Urothelium cell line (cell line): ENCODE measurements around the gene PNMA8B.
A peak's percentile ranks its signal among the peaks of the same experiment; 100 is the strongest.
"Not testable (repeated sequence)": the region's sequence is repeated elsewhere in the genome, so short reads cannot be mapped to it uniquely, and the experiment has no call there.

Experiments
- DNase-seq: peaks from one replicate; pipeline ENCODE4 v3.0.0; 2011; ENCODE audit warnings: low spot score, mixed read lengths
- FAIRE-seq: peaks from 2 replicates; lab custom pipeline; 2011; peaks lifted over from hg19 to GRCh38; lab: Jason Lieb, UNC

The PNMA8B gene

GRCh38 chr19:46495786-46496099, at the start of gene PNMA8B:
Gene PNMA8B (minus strand): TSS chr19:46495867. CDS start chr19:46495465, 402 bp downstream.
- FAIRE-seq (no peak), DNase-seq (no peak)

DNA sequence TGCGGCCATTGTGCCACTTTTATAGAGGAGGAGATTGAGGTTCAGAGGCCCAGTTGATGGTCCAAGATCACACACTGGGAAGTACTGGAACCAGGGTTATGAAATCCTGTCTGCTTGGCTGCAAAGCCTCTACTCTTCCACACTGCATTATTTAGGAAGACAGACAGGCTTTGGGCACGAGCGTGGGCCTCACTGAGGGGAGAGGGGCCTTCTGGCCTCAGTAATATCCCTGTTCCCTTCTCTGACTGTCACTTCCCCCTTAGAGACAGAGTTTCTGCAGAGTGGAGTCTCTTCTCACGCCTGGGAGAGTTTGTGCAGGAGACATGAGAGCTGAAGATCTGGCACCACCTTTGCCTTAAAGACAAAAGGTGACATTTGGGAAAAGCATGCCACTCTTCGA, 49.0 kb upstream of the PNMA8B start:
- FAIRE-seq (no peak), DNase-seq (no peak)

- peak; percentile 72 for DNase-seq
- no peak for FAIRE-seq
Measured at GRCh38 chr19:46542428-46543230, 47.0 kb upstream of the PNMA8B start.

GRCh38 chr19:46537136-46538097, 41.8 kb upstream of the PNMA8B start:
- DNase-seq (peak; percentile 42), FAIRE-seq (no peak)

GRCh38 chr19:46536391-46536790, 40.7 kb upstream of the PNMA8B start:
- FAIRE-seq = no peak
- no peak for DNase-seq

DNA sequence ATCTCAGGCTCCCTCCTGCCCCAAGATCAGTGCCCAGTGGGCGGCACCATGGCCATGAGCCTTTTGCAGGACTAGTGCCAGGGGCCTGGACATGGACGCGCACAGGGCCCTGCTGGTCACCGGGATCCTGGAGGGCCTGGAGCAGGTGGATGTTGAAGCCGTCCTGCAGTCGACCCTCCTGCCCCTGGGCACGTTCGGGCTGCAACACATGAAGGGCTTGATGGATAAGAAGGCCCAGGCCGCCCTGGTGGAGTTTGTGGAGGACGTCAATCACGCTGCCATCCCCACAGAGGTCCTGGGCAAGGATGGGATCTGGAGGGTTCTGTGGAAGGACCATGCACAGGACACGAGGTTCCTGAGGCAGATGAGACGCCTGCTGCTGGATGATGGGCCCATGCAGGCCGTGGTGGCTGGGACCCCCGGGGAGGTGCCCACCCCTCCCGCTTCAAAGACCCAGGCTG, 38.0 kb upstream of the PNMA8B start:
- no peak for DNase-seq
- no peak for FAIRE-seq

DNA sequence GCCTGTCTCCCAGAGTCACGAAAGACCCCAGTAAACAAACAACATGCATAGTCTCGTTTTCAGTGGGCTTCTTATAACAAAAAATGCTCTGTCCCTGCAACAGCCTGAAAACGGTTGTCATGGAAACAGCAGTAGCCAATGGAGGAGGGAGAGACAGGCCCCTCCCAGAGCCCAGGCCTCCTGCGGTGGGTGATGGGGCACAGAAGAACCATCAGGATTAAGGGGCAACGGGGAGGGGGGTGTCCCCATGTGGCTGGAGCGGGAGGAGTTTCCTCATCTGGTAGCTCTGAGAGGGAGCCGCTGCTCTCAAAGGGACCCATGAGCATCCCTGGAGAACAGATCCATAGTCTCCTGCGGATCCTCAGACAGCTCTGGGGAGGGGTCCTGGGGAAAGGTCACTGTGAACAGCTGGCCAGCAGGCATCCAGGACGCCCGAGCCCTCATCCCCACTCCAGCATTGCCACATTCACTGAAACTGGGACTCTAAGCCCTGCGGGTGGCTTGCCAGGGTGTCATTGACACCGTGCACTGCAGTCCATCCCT, 37.5 kb upstream of the PNMA8B start:
- no peak for FAIRE-seq
- DNase-seq = no peak

DNA sequence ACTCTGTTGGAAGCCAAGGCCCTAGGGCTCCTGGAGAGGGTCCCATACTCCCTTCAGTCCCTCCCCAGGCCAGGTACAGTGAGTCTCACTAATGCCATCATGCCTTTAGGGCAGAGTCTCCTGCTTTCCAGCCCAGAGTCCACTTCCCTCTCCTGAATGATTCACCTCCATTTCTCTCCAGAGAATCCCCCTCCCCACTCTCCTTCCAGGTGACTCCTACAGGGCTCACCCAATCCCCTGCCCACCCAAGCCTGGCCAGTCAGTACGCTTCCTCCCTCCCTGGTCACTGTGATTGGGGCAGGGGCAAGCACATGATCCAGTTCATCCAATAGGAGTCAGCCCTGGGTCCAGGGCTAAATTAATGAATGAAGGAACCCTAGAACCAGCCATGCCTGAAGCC, 35.0 kb upstream of the PNMA8B start:
- DNase-seq = peak; percentile 36
- FAIRE-seq = no peak

DNA sequence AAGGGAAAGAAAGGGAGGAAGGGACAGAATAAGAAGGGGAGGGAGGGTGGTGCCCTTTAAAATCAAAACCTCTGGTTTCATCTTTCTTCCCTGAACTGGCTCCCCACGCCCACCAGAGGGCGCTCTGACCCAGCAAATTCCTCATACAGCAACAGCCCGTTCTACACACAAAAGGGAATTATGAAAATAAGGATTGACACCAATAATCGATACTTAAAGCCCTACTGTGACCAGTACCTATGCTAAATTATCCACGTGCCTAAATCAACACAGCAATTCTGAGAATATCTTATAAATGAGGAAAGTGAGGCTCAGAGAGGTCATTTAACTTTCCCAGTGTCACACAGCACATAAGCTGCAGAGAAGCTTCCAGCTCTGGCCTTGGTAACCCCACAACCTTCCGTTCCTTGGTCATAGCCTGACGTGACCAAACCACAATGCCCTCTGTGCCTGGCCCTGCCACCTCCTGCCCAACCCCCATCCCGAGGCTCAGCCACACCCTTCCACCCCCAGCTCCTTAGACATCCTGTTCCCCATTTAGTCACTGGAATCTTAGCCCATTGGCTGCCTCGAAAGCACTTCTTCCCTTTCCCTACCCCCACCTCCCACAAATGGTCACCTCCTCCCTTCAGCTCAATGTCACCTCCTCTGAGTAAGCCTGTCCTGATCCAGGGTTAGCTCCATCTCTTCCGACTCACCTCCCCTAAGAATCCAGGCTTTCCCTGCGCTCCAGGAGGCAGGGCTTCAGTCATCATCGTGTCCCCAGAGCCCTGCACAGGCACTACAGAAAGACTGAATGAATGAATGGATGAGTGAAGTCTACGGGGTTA, 34.2 kb upstream of the PNMA8B start:
- DNase-seq = peak; percentile 78

DNA sequence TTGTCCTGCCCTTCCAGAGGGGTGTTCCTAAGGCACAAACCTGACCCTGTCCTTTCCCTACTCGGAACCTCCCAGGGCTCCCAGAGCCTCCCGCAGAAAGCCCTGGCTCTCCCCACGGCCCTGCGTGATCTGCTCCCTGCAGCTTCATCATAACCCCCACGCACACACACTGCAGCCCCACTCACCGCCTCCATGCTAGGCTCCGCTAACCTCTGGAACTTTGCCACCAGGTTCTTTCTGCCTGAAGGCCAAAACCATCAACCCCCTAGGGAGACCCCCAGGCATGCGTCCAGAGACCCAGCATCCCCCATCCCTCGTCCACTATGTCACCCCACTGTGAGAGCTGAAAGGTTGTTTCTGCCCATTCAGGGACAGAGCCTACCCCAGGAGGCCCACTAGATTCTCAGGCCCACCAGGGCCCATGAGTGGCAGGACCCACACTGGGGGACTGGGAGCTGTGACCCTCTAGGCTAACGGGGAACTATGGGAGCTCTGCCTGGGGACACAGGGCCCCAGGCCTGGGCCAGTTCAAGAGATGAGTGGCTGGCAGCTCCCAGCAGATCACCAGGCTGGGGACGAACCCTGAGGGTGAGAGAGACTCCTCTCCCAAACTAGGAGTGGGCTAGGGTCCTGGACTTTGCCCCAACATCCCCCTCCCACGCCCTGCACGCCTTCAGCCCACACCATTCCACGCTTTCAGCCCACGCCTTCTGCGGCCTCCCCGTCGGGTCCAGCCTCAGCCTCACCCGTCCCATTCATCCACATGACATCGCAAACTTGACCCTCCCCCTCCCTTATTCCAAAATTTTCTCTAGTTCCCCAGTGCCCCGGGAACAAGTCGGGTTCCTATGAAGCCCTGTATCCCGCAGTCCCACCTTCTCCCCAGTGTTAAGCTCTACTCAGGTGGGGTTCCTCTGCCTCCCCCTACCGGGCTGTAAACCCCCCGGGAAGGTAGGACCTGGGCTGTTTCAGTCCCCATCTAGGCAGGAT, 33.2 kb upstream of the PNMA8B start:
- no peak for DNase-seq
- no peak for FAIRE-seq

More for the DNA sequence above, 34.2 kb upstream of the PNMA8B start:
- FAIRE-seq = peak; percentile 61

- FAIRE-seq, DNase-seq: not testable (repeated sequence)
Measured at GRCh38 chr19:46526801-46527200, 31.1 kb upstream of the PNMA8B start.

GRCh38 chr19:46524308-46524707, 28.6 kb upstream of the PNMA8B start:
- DNase-seq (no peak), FAIRE-seq (no peak)

- not testable (repeated sequence) for DNase-seq, FAIRE-seq
Measured at GRCh38 chr19:46522988-46523387, 27.3 kb upstream of the PNMA8B start.

DNA sequence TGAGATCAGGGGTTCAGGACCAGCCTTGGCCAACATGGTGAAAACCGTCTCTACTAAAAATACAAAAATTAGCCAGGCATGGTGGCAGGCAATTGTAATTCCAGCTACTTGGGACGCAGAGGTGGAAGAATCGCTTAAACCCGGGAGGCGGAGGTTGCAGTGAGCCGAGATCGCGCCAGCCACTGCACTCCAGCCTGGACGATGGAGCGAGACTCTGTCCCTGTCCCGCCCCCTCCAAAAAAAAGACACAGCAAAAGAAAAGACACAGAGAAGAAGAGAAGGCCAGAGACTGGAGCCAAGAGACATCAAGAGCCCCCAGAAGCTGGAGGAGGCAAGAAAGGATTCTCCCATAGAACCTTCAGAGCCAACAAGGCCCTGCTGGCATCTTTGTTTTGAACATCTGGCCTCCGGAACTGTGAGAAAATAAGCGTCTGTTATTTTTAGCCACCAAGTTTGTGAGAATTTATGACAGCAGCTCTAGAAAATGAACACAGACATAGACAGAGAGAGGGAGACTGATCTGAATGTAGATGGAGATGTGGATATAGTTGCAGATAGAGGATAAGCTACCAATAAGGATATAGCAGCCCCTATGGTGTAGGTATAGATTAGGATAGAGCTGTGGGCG, 25.7 kb upstream of the PNMA8B start:
- FAIRE-seq (no peak), DNase-seq (no peak)

- FAIRE-seq (no peak), DNase-seq (no peak)
Measured at GRCh38 chr19:46520616-46521015, 24.9 kb upstream of the PNMA8B start.

DNA sequence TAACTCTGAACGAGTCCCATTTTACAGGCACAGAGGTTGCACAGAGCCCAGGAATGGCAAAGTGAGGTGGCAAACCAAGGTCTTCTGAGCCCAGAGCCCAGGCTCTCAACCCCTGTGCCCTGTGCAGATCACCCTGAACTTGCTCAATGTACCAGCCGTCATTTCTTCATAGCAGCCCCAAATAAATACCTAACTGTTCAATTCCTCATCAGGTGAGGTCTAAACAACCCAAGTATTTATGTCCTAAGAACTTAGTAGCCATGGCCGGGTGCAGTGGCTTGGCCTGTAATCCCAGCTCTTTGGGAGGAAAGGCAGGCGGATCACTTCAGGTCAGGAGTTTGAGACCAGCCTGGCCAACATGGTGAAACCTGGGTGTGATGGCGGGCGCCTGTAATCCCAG, 21.8 kb upstream of the PNMA8B start:
- DNase-seq (no peak), FAIRE-seq (no peak)

DNA sequence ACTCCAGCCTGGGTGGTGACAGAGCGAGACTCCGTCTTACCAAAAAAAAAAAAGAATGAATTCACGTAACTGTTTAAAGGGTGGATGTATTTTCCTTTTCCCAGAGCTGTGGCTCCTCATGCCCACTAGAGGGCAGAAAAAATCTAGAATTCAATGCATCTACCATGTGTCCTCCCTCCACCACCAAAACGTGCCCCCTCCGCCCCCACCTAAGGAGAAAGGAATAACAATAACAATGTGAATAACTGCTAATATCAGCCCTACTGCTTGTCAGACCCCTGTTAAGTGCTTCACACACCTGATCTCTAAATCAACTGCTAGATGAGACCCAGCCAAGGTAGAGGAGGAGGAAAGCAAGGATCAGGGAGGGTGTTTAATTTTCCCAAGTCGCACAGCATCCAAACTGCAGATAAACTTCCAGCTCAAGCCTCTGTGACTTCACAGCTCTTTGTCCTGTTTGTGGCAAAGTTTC, 20.2 kb upstream of the PNMA8B start:
- DNase-seq = peak; percentile 72

GRCh38 chr19:46515290-46515609, 19.6 kb upstream of the PNMA8B start:
- no peak for FAIRE-seq

More for the DNA sequence above, 20.2 kb upstream of the PNMA8B start:
- no peak for FAIRE-seq

More at GRCh38 chr19:46515290-46515609, 19.6 kb upstream of the PNMA8B start:
- DNase-seq = no peak
